Hepatocyte (in vitro differentiated cells): ENCODE measurements around the gene NOPCHAP1.

Experiments
- EZH2 ChIP-seq: fragments of 200-600 bp; sonication (generic); IDR thresholded peaks from 2 replicates; pipeline ENCODE4 v1.6.1; 2016; ENCODE audit warnings: antibody characterized with exemption, mild to moderate bottlenecking, borderline replicate concordance
- EZH2phosphoT487 ChIP-seq: fragments of 200-600 bp; sonication (generic); IDR thresholded peaks from one replicate; pipeline ENCODE4 v1.6.1; 2018; ENCODE audit warnings: antibody characterized with exemption, mild to moderate bottlenecking, low read depth, moderate library complexity; ENCODE audit not compliant: unreplicated experiment, severe bottlenecking
- TF ChIP-seq, protein P1 (sequence below): fragments of 200-600 bp; sonication (generic); IDR thresholded peaks from 2 replicates; pipeline ENCODE4 v1.5.1; 2016; ENCODE audit warnings: antibody characterized with exemption, mild to moderate bottlenecking; ENCODE audit not compliant: poor library complexity

DNA sequence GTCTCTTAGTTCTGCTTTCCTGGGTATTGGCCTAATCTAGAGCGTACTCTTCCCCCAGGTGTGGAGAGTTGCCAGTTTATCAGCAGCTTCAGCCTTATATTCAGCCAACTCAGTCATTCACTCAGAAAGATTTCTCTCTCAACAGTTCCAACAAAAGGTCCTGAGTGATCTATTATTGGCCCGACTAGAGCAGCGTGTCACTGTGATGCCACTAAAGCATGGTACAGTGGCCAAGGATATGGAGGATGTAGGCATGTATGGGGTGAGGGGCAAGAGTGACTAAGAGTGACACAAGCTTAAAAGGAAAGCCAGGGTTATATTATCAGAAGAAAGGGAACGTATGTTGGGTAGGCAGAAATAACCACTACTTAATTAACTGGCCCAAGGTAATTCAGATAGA is 4.8 kb downstream of the NOPCHAP1 start:
- TF ChIP-seq EZH2 (no peak), EZH2phosphoT487 (no peak)
- TF ChIP-seq, protein P1, sequence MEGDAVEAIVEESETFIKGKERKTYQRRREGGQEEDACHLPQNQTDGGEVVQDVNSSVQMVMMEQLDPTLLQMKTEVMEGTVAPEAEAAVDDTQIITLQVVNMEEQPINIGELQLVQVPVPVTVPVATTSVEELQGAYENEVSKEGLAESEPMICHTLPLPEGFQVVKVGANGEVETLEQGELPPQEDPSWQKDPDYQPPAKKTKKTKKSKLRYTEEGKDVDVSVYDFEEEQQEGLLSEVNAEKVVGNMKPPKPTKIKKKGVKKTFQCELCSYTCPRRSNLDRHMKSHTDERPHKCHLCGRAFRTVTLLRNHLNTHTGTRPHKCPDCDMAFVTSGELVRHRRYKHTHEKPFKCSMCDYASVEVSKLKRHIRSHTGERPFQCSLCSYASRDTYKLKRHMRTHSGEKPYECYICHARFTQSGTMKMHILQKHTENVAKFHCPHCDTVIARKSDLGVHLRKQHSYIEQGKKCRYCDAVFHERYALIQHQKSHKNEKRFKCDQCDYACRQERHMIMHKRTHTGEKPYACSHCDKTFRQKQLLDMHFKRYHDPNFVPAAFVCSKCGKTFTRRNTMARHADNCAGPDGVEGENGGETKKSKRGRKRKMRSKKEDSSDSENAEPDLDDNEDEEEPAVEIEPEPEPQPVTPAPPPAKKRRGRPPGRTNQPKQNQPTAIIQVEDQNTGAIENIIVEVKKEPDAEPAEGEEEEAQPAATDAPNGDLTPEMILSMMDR, result no peak
